HG03521 (cell line): ENCODE results near the gene EPHA4.

Experiments used
- ATAC-seq: cut with Tn5 transposase; IDR thresholded peaks from one replicate; pipeline ENCODE4 v1.9.1; 2021; ENCODE audit warnings: mild to moderate bottlenecking, moderate library complexity; ENCODE audit not compliant: unreplicated experiment

EPHA4 gene

GRCh38 chr2:221506469-221506868 lies 65.6 kb downstream of the EPHA4 start:
- ATAC-seq, result no peak

DNA sequence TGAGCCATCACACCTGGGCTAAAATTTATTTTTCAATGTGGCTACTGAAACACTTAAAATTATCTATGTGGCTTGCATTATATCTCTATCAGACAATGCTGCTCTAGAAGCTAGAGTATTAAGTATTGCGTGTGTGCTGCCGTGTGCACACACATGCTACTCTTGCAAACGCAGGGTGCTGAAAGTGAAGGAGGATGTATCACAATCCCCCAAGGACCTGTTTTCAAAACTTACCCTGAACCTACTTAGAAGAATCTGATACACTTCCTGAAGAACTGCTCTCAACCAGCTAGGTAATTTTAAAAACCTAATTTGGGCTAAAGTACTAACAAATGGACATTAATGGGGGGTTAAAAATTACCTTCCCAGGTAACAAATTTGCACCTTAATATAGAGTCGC lies 66.5 kb downstream of the EPHA4 start:
- ATAC-seq, result no peak

DNA sequence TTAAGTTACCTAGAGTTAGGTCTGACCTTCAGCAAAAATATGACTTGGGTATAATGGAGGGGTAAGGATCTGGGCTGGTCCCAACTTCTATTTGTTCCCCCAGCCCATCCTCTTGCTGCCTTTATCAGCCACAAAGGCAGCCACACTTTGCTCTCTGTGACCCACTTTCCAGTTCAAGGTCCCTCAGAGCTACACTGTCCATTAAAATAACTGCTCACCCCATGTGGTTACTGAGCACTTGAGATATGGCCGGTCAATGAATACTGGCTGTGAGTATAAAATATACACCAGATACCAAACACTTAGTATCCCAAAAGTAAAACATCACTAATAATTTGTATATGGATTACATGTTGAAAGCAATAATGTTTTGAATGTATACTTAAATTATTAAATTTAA lies 67.2 kb downstream of the EPHA4 start:
- no peak for ATAC-seq

GRCh38 chr2:221503965-221504364 lies 68.1 kb downstream of the EPHA4 start:
- no peak for ATAC-seq

DNA sequence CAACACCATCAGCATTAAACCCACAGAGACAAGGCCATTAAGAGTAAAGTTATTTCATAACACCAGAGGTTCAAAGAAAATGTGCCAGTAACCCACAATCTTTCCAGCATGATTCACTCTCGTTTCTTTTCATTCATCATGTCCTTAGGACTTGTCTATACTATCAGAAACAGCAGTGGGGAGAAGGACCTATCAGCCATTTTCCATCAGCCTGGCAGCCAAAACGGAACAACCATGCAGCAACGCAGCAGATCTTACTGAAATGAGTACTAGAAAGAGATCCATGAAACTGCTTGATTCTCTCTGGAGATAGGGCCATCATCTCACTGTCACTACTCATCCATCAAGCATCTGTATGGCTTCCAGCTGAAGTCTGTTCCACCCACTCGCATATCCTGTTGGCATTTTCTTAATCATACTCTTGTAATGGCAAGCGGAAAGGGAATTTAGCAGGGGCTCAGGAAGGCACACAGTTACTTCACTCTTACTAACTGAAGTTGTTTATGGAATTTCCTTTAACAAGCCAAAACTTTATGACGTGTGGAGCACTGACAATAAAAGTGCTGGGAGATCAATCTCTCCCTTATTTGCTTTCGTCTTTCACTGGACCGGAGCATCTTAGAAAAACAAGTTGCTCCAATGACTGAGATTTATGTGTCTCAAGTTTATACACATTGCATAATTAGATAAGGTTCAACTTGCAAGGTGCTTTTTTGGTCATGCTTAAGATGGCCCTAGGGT lies 69.7 kb downstream of the EPHA4 start:
- ATAC-seq, result no peak

DNA sequence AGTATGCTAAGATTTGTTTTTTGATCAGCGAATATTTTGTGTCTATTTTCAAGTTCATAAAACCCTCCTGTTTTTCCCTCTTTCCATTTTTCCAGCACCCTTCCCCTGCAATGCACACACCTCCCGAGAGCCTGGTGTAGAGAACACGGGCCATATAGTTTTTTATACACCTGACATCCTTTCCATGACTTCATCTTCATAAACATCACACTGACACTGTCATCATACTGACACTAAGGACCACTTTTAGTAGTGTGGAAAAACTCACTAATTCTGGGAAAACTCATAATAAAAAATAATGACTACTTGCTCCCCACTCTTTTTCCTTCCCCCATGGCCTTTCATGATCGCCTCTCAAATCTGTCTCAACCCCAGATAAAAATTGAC lies 70.2 kb downstream of the EPHA4 start:
- no peak for ATAC-seq

GRCh38 chr2:221501210-221501882 lies 70.8 kb downstream of the EPHA4 start:
- no peak for ATAC-seq

- ATAC-seq, result no peak
These were observed 71.4 kb downstream of the EPHA4 start for GRCh38 chr2:221500501-221501209.

GRCh38 chr2:221495731-221496130 lies 76.4 kb downstream of the EPHA4 start:
- no peak for ATAC-seq

GRCh38 chr2:221494556-221494955 lies 77.5 kb downstream of the EPHA4 start:
- ATAC-seq, result no peak

DNA sequence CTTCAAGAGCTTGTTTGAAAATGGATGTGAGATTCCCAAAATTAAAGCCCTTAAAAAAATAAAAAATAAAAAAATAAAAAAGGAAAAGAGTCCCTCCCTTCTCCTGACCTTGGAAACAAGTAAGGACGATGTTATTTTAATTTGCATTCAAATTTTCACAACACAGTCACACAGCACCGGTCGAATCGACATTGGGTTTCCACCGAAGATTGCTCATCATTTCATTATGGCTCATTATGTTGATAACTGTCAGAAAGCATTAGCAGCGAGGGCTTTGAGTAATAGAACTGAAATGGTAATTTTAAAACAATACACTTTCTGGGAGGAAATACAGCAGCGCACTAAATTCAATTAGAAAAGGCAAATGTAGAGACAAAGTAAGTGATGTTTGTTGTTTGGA lies 78.7 kb downstream of the EPHA4 start:
- ATAC-seq, result no peak

DNA sequence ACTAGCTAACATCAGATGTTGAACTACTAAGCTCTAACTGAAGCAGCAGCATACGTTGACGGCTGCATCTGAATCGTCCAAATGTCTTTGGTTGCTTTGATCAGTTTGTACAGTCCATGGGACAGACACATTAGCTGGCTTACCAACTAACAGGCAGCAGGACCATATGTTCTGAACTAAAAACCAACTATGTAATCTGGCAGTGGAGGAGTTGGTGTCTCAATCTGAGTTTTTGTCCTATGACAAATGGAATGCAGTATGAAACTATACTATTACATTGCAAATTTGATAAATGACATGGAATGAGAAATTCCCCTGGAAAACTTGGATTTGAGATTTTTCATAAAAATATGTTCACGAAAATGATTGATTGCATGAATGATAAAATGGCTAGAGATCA lies 79.5 kb downstream of the EPHA4 start:
- no peak for ATAC-seq

DNA sequence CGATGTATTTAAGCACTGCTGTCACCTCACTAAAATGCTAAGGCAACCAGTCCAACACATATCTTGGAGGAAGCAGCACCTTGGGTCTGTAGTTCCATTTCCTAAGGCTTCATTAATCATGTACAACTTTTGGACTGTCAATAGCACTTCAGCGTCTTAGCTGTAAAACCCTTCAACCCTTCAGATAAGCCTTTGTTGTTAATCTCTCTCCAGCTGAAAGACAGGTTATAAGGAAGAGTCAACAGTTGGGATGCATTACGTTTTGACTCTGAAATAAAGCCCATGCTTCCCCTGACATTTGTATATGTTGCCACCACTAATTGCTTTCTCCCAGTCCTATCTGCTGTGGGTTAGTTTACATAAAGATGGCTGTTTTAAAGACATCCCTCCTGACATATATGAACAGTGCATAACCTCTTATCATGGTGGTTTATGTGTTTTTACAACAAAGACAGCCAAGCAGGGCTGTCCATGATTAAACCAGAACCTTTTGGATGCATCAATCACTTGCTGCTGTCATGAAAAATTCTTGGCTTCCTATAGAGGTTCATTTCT lies 81.5 kb downstream of the EPHA4 start:
- ATAC-seq, result no peak

GRCh38 chr2:221488136-221488807 lies 83.8 kb downstream of the EPHA4 start:
- ATAC-seq, result no peak

DNA sequence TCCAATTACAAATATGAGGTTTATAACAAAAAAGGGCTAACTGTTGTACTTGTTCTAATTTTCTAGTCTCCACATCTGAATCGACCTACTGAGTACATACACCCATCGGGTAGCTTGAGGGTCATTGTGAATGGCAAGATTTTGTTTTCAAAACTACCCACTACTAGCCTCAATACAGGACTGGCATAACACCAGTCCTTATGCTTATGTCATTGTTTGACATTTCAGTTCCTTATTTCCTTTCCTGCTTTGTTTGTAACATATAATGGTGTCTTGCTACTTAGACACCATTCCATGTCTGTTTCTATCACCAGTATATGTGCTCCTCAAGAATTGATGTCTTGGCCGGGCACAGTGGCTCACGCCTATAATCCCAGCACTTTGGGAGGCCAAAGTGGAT lies 86.0 kb downstream of the EPHA4 start:
- ATAC-seq, result no peak

GRCh38 chr2:221485503-221485870 lies 86.6 kb downstream of the EPHA4 start:
- ATAC-seq, result no peak

GRCh38 chr2:221484761-221485502 lies 87.2 kb downstream of the EPHA4 start:
- ATAC-seq, result no peak

DNA sequence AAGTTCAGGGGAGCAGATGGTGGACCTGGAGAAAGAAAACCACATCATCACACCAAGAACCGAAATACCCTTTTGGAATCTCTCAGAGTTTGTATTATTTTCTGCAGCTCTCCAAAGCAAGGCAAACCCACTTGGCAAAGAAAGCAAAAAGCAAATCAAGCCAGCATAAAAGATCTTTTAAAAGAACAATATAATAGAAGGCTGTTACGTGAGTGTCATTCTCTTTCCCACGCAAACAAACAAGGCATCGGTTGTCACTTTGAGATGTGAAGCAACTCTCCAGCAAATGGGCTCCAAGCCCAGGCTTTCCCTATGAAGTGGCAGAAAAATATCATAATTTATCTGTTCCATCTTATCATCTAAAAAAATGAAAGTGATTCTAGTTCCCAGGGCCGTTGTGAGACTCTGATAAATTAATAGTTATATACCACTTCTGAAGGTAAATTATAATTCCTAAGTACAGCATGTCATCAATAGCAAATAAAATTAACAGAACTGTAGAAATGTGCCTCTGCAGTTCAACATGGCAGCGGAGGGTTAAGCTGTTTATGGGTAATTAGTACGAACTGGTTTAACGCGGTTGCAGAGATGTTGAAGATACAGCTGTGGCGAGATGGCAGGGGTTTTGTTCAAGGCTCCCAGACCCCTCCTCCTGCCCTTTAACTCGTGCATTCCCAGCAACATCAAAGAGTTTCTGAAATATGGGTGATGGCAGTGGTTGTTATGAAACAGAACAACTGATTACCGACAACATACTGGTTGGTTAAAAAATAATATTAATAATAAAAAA lies 89.2 kb downstream of the EPHA4 start:
- ATAC-seq, result no peak

DNA sequence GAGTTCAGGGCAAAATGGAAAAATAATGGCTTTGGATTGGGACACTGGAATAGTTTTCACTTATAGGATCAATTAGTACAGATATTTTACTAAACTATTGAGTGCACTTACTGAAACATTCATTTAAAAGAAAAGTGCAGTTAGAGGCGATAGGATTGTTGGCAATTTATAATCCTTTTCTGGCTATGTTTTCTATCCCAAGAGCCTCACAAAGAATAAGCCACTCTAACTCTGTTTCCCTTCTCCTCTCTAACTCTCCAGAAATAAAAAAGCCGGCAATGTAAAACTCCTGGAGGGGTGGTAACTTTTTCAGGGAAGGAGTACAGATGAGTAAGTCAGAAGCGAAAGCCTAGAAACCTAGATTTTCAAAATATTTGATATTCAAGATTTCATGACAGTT lies 91.3 kb downstream of the EPHA4 start:
- ATAC-seq, result no peak

DNA sequence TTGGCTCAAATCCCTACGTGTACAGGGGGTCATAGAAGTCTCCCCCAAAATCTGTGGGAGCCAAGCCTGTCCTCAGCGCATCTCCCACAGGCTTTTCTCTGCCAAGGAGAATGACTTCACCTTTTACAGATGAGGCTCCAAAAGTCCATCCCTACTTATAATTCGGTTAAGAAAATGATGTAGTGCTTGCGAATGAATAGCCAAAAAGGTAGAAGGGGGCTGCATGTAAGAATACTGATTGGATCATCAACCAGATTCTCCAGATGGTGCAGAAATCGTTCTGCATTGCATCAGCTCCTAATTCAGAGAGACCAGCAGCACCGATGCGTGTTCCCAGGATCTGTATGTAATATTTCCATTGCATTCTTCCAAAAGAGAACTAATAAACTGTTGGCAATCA lies 91.9 kb downstream of the EPHA4 start:
- no peak for ATAC-seq
